RWPE1 (cell line): Measurements from ENCODE around the gene BTBD9.

Source experiments
- CTCF ChIA-PET: fragments of 350-600 bp; sonication (Branson Sonifier 250); formaldehyde crosslinking; extraction: SDS; loops from one replicate; lab custom pipeline; 2021; lab: Yijun Ruan, JAX
- POLR2A ChIA-PET: fragments of 400-600 bp; formaldehyde crosslinking; extraction: SDS; loops from one replicate; lab custom pipeline; 2020; ENCODE audit warnings: antibody characterized with exemption; ENCODE audit not compliant: low non-redundant PET; lab: Yijun Ruan, JAX
- DNase-seq: peaks from one replicate; pipeline ENCODE4 v3.0.0; 2012; ENCODE audit warnings: low spot score
- H3K27ac ChIP-seq: fragments of 450-650 bp; 2 replicates; pipeline ENCODE4 v1.5.1; 2017
- CTCF ChIP-seq: fragments of 450-650 bp; conservative IDR thresholded peaks from 2 replicates; pipeline ENCODE4 v1.5.1; 2017; ENCODE audit warnings: low read depth, mild to moderate bottlenecking

Gene BTBD9

GRCh38 chr6:38525888-38526287, 113.8 kb downstream of the BTBD9 start:
- no peak for TF ChIP-seq CTCF
- POLR2A ChIA-PET: no interaction called here
- CTCF ChIA-PET: no interaction called here
- DNase-seq: no peak
- H3K27ac ChIP-seq: no peak overlapping the region

- CTCF ChIA-PET: no interaction called here
- POLR2A ChIA-PET: no interaction called here
These were observed 115.1 kb downstream of the BTBD9 start for GRCh38 chr6:38524436-38525145.

GRCh38 chr6:38522322-38522721, 117.4 kb downstream of the BTBD9 start:
- no peak for TF ChIP-seq CTCF
- no peak overlapping the region for H3K27ac ChIP-seq
- CTCF ChIA-PET: interaction anchor here (0.6 kb wide), 1 partner anchor 131 kb away, joined by 3 read pairs; no protein-coding TSS in a partner anchor
- POLR2A ChIA-PET: no interaction called here
- no peak for DNase-seq

More at GRCh38 chr6:38524436-38525145, 115.1 kb downstream of the BTBD9 start:
- no peak for TF ChIP-seq CTCF
- DNase-seq: no peak
- no peak overlapping the region for H3K27ac ChIP-seq

- H3K27ac ChIP-seq: no peak overlapping the region
- DNase-seq: no peak
- no peak for TF ChIP-seq CTCF
- POLR2A ChIA-PET: no interaction called here
- CTCF ChIA-PET: interaction anchor here (0.6 kb wide), 2 partner anchors 25 to 731 kb away, joined by 3 to 4 read pairs; no protein-coding TSS in a partner anchor
These were observed 121.0 kb downstream of the BTBD9 start for GRCh38 chr6:38518511-38519304.

- CTCF ChIA-PET: no interaction called here
- POLR2A ChIA-PET: no interaction called here
- TF ChIP-seq CTCF: no peak
- H3K27ac ChIP-seq: no peak overlapping the region
- no peak for DNase-seq
These were observed 122.7 kb downstream of the BTBD9 start for GRCh38 chr6:38517005-38517404.

GRCh38 chr6:38514399-38514798, 125.3 kb downstream of the BTBD9 start:
- H3K27ac ChIP-seq: no peak overlapping the region
- CTCF ChIA-PET: interaction anchor here (0.6 kb wide), 2 partner anchors 85 to 397 kb away, joined by 3 to 4 read pairs; no protein-coding TSS in a partner anchor
- POLR2A ChIA-PET: no interaction called here
- no peak for TF ChIP-seq CTCF
- no peak for DNase-seq
